Right atrium auricular region (tissue), 2 donors: ENCODE measurements around the gene LIG3. TPM values are rescaled to one million over a fixed set of nuclear protein-coding genes. Genes with fewer than 3 reads are reported as not detected.
A peak's percentile ranks its signal among the peaks of the same experiment; 100 is the strongest.
"Not testable (repeated sequence)": the region's sequence is repeated elsewhere in the genome, so short reads cannot be mapped to it uniquely, and the experiment has no call there.

Experiments
- DNase-seq: peaks from one replicate; pipeline ENCODE4 v3.0.0-alpha.2; 2019; ENCODE audit warnings: low spot score
- H3K27ac ChIP-seq, 2 donors: fragments of 200-600 bp; sonication (generic); 1 replicate in 1 of 2; 2 replicates in 1 of 2; pipeline ENCODE4 v1.5.1; 2016 to 2019
- H3K27me3 ChIP-seq, 2 donors: fragments of 200-600 bp; sonication (generic); one replicate each; pipeline versions ENCODE4 v1.5.1 to v1.6.0; 2017 to 2019
- H3K36me3 ChIP-seq: fragments of 200-600 bp; sonication (generic); one replicate; pipeline ENCODE4 v1.5.1; 2016
- H3K4me1 ChIP-seq, 2 donors: fragments of 200-600 bp; sonication (generic); one replicate each; pipeline versions ENCODE4 v1.5.1 to v1.6.0; 2017 to 2019
- H3K4me3 ChIP-seq, 2 donors: fragments of 200-600 bp; sonication (generic); 1 replicate in 1 of 2; 2 replicates in 1 of 2; pipeline ENCODE4 v1.5.1; 2017 to 2019; ENCODE audit warnings: mild to moderate bottlenecking in 1 of 2, moderate library complexity in 1 of 2
- H3K9me3 ChIP-seq, 2 donors: fragments of 200-600 bp; sonication (generic); one replicate each; pipeline ENCODE4 v1.5.1; 2019
- CTCF ChIP-seq, 2 donors: fragments of 200-600 bp; sonication (generic); IDR thresholded peaks; one replicate each; pipeline ENCODE4 v1.5.1; 2019; ENCODE audit warnings: antibody characterized with exemption in 2 of 2
- total RNA-seq, 2 donors: library from RNA; depleted of rRNA; stranded (reverse); fragments of >200 nt; gene quantifications; one replicate each; pipeline ENCODE4 v1.1.0, GENCODE V29; 2016

LIG3 gene
- 10 to 100 TPM; 12.0 to 17.1 TPM for total RNA-seq

- Histone ChIP-seq H3K9me3 (no peaks in the 10 kb centered on the region), H3K27ac (peak within 1 kb of the TSS; percentile 96 to 97), H3K4me3 (peak within 1 kb of the TSS; percentile 83 to 94), H3K36me3 (no peaks in the 10 kb centered on the region), H3K4me1 (peaks cover 0 to 23% of the 10 kb centered on the region in 2 donors), H3K27me3 (no peaks in the 10 kb centered on the region)
- DNase-seq: peak; percentile 96
- TF ChIP-seq CTCF (IDR thresholded peaks at IDR 0.05): no peak
Measured at GRCh38 chr17:34980353-34980680, at the start of gene LIG3. Gene LIG3, plus strand, starts transcription at chr17:34980512. Its CDS starts 2,494 bp downstream, at chr17:34983006.

GRCh38 chr17:34950780-34951179 is 29.5 kb upstream of the LIG3 start:
- not testable (repeated sequence) for H3K4me1 ChIP-seq, H3K27ac ChIP-seq, H3K36me3 ChIP-seq, H3K27me3 ChIP-seq, H3K9me3 ChIP-seq, H3K4me3 ChIP-seq, DNase-seq

GRCh38 chr17:34958438-34958837 is 21.9 kb upstream of the LIG3 start:
- Histone ChIP-seq H3K9me3 (no peaks in the 10 kb centered on the region), H3K4me1 (peaks cover 0 to 17% of the 10 kb centered on the region in 2 donors), H3K4me3 (no peak overlapping the region), H3K27ac (no peak overlapping the region), H3K27me3 (no peaks in the 10 kb centered on the region), H3K36me3 (no peaks in the 10 kb centered on the region)
- DNase-seq: no peak
- TF ChIP-seq CTCF (IDR thresholded peaks at IDR 0.05): no peak

GRCh38 chr17:34961093-34961911 is 19.0 kb upstream of the LIG3 start, which contains the start of the genes CCT6B and ZNF830:
Gene CCT6B, minus strand, starts transcription at chr17:34961460. Its CDS starts 67 bp downstream, at chr17:34961393.
Gene ZNF830, plus strand, starts transcription at chr17:34961540. Its CDS starts 27 bp downstream, at chr17:34961567.
- peak; percentile 94 for DNase-seq
- H3K27ac ChIP-seq: peak within 1 kb of the TSS; percentile 90 to 93
- peak within 1 kb of the TSS; percentile 79 to 87 for H3K4me3 ChIP-seq
- H3K4me1 ChIP-seq: peaks cover 0 to 20% of the 10 kb centered on the region in 2 donors
- peak in 1 of 2 donors; percentile 15 for TF ChIP-seq CTCF (IDR thresholded peaks at IDR 0.05)
- no peaks in the 10 kb centered on the region for H3K27me3 ChIP-seq
- peaks cover 26% of the 10 kb centered on the region for H3K36me3 ChIP-seq
- H3K9me3 ChIP-seq: no peaks in the 10 kb centered on the region

- no peak overlapping the region for H3K4me3 ChIP-seq
- no peak for TF ChIP-seq CTCF (IDR thresholded peaks at IDR 0.05)
- H3K9me3 ChIP-seq: no peaks in the 10 kb centered on the region
- H3K27ac ChIP-seq: no peak overlapping the region
- no peaks in the 10 kb centered on the region for H3K4me1 ChIP-seq
- H3K36me3 ChIP-seq: no peaks in the 10 kb centered on the region
- no peaks in the 10 kb centered on the region for H3K27me3 ChIP-seq
- DNase-seq: no peak
Measured at GRCh38 chr17:34974179-34974578, 6.1 kb upstream of the LIG3 start.

GRCh38 chr17:34974794-34975785 is 5.2 kb upstream of the LIG3 start:
- TF ChIP-seq CTCF (IDR thresholded peaks at IDR 0.05): no peak
- peaks cover 0 to 7% of the 10 kb centered on the region in 2 donors for H3K4me1 ChIP-seq

More at GRCh38 chr17:34974794-34975785, 5.2 kb upstream of the LIG3 start:
- H3K27me3 ChIP-seq: no peaks in the 10 kb centered on the region
- H3K27ac ChIP-seq: no peak overlapping the region
- no peak for DNase-seq
- H3K36me3 ChIP-seq: no peaks in the 10 kb centered on the region
- no peaks in the 10 kb centered on the region for H3K9me3 ChIP-seq
- no peak overlapping the region for H3K4me3 ChIP-seq
